HG02870 (cell line): ENCODE results near the gene TSPAN18.

Source experiments
- ATAC-seq: cut with Tn5 transposase; IDR thresholded peaks from one replicate; pipeline ENCODE4 v1.9.1; 2021; ENCODE audit warnings: mild to moderate bottlenecking, moderate library complexity; ENCODE audit not compliant: unreplicated experiment

TSPAN18 gene

GRCh38 chr11:44971185-44971584 is 244.4 kb downstream of the TSPAN18 start:
- ATAC-seq = no peak

- ATAC-seq = no peak
Measured at GRCh38 chr11:44972746-44973435, 246.1 kb downstream of the TSPAN18 start.

- no peak for ATAC-seq
Measured at GRCh38 chr11:44973632-44974401, 247.1 kb downstream of the TSPAN18 start.

GRCh38 chr11:44974402-44975000 is 247.7 kb downstream of the TSPAN18 start:
- no peak for ATAC-seq

GRCh38 chr11:44976576-44976975 is 249.8 kb downstream of the TSPAN18 start:
- no peak for ATAC-seq

- no peak for ATAC-seq
Measured at GRCh38 chr11:44977493-44977984, 250.8 kb downstream of the TSPAN18 start.

GRCh38 chr11:44978274-44978960 is 251.7 kb downstream of the TSPAN18 start:
- no peak for ATAC-seq

GRCh38 chr11:44978961-44979331 is 252.2 kb downstream of the TSPAN18 start:
- no peak for ATAC-seq

GRCh38 chr11:44979543-44980399 is 253.0 kb downstream of the TSPAN18 start:
- ATAC-seq = no peak

- ATAC-seq = no peak
Measured at GRCh38 chr11:44980533-44981427, 254.0 kb downstream of the TSPAN18 start.
